Breast epithelium (tissue), 4 donors: ENCODE measurements around the gene OBSCN. TPM values are rescaled to one million over a fixed set of nuclear protein-coding genes. Genes with fewer than 3 reads are reported as not detected.

ENCODE experiments used
- DNase-seq, 2 donors: peaks; one replicate each; pipeline ENCODE4 v3.0.0-alpha.2; 2019; ENCODE audit warnings: low spot score in 2 of 2
- H3K27ac ChIP-seq, 2 donors: fragments of 200-600 bp; sonication (generic) in 1 of 2; one replicate each; pipeline ENCODE4 v1.5.1; 2016 to 2019; ENCODE audit warnings: mild to moderate bottlenecking in 1 of 2
- H3K27me3 ChIP-seq, 2 donors: fragments of 200-600 bp; sonication (generic) in 1 of 2; one replicate each; pipeline versions ENCODE4 v1.5.1 to v1.6.0; 2017 to 2019; ENCODE audit warnings: control low read depth in 1 of 2, mild to moderate bottlenecking in 1 of 2
- H3K36me3 ChIP-seq: fragments of 200-600 bp; one replicate; pipeline ENCODE4 v1.5.1; 2019
- H3K4me1 ChIP-seq, 2 donors: fragments of 200-600 bp; sonication (generic); one replicate each; pipeline ENCODE4 v1.5.1; 2016 to 2019; ENCODE audit warnings: control low read depth in 1 of 2
- H3K4me3 ChIP-seq, 3 donors: fragments of 200-600 bp; sonication (generic); 1 replicate in 2 of 3; 2 replicates in 1 of 3; pipeline ENCODE4 v1.5.1; 2016 to 2019; ENCODE audit warnings: mild to moderate bottlenecking in 3 of 3, moderate library complexity in 2 of 3
- H3K9me3 ChIP-seq, 2 donors: fragments of 200-600 bp; sonication (generic) in 1 of 2; one replicate each; pipeline ENCODE4 v1.5.1; 2016 to 2019; ENCODE audit warnings: control low read depth in 1 of 2
- POLR2A ChIP-seq: fragments of 450-650 bp; IDR thresholded peaks from one replicate; pipeline ENCODE4 v1.6.1; 2016; ENCODE audit warnings: antibody characterized with exemption, mild to moderate bottlenecking, moderate library complexity
- POLR2AphosphoS5 ChIP-seq, 3 donors: sonication (generic); formaldehyde crosslinking; IDR thresholded peaks; one replicate each; pipeline ENCODE4 v1.6.1; 2017; ENCODE audit warnings: antibody characterized with exemption in 3 of 3
- intact Hi-C: fragments of 100-400 bp; cut with DNase I; formaldehyde crosslinking; loops from one replicate; pipeline ENCODE4 v1.15.1; 2023; ENCODE audit warnings: low total_unique reads
- total RNA-seq, 3 donors: library from RNA; depleted of rRNA; stranded (reverse); fragments of >200 nt; gene quantifications; one replicate each; pipeline ENCODE4 v1.1.0, GENCODE V29; 2016
- TF ChIP-seq, protein P1 (sequence below), 3 donors: fragments of 450-650 bp; IDR thresholded peaks; one replicate each; pipeline ENCODE4 v1.5.1; 2016 to 2017; ENCODE audit warnings: antibody characterized with exemption in 3 of 3, mild to moderate bottlenecking in 3 of 3, moderate library complexity in 3 of 3

The OBSCN gene
- total RNA-seq, 3 donors from 2014 or later, result 3.0 to 40.0 (median 27.9) TPM

DNA sequence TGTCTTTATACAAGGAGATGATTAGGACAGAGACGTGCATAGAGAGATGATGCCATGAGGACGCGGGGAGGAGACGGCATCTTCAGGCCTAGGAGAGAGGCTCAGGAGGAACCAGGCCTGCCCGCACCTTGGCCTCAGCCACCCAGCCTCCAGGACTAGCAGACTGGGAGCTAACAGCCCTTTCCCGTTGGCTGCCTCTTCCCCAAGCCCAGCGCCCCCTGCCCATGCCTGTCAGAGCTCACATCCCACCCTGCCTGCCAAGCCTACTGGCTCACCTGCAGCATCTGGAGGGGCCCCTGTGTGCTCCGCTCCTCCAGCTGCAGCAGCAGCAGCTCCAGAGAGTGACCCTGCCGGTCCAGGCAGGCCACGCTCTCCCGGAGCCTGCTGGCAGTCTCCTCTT is 202.8 kb downstream of the OBSCN start:
- TF ChIP-seq POLR2AphosphoS5 (IDR thresholded peaks at IDR 0.05) (no peak), POLR2A (no peak)
- TF ChIP-seq, protein P1, sequence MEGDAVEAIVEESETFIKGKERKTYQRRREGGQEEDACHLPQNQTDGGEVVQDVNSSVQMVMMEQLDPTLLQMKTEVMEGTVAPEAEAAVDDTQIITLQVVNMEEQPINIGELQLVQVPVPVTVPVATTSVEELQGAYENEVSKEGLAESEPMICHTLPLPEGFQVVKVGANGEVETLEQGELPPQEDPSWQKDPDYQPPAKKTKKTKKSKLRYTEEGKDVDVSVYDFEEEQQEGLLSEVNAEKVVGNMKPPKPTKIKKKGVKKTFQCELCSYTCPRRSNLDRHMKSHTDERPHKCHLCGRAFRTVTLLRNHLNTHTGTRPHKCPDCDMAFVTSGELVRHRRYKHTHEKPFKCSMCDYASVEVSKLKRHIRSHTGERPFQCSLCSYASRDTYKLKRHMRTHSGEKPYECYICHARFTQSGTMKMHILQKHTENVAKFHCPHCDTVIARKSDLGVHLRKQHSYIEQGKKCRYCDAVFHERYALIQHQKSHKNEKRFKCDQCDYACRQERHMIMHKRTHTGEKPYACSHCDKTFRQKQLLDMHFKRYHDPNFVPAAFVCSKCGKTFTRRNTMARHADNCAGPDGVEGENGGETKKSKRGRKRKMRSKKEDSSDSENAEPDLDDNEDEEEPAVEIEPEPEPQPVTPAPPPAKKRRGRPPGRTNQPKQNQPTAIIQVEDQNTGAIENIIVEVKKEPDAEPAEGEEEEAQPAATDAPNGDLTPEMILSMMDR (IDR thresholded peaks at IDR 0.05), result no peak
- DNase-seq, result no peak
- Histone ChIP-seq H3K9me3 (no peaks in the 10 kb centered on the region), H3K36me3 (no peaks in the 10 kb centered on the region), H3K27me3 (no peaks in the 10 kb centered on the region), H3K4me1 (peaks cover 3 to 7% of the 10 kb centered on the region in 2 donors), H3K27ac (peak overlapping the region in 1 of 2 donors; percentile 43), H3K4me3 (no peak overlapping the region)
- intact Hi-C loops, result no loop called here

DNA sequence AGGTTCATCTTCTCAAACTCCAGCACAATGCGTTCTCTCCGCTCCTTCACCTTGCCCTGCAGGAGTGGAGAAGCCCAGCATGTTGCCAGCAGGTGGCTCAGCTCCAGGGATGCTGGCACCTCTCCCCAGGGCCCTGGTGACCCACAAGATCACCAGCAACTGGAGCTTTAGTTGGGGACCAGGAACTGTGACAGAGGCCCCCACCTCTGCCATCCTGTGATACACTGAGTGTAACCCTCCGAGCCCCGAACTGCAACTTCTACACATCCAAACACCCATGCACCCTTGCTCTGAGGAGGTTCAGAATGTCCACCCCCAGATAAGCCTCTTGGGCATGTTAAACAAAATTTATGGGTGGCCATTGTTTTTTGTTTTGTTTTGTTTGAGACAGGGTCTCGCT is 203.3 kb downstream of the OBSCN start:
- Histone ChIP-seq H3K4me3 (no peak overlapping the region), H3K27me3 (no peaks in the 10 kb centered on the region), H3K4me1 (peaks cover 0 to 7% of the 10 kb centered on the region in 2 donors), H3K36me3 (no peaks in the 10 kb centered on the region), H3K27ac (no peak overlapping the region), H3K9me3 (no peaks in the 10 kb centered on the region)
- DNase-seq, result no peak
- TF ChIP-seq POLR2AphosphoS5 (IDR thresholded peaks at IDR 0.05) (no peak), POLR2A (no peak)
- TF ChIP-seq, protein P1 (IDR thresholded peaks at IDR 0.05), result no peak
- intact Hi-C loops, result no loop called here

DNA sequence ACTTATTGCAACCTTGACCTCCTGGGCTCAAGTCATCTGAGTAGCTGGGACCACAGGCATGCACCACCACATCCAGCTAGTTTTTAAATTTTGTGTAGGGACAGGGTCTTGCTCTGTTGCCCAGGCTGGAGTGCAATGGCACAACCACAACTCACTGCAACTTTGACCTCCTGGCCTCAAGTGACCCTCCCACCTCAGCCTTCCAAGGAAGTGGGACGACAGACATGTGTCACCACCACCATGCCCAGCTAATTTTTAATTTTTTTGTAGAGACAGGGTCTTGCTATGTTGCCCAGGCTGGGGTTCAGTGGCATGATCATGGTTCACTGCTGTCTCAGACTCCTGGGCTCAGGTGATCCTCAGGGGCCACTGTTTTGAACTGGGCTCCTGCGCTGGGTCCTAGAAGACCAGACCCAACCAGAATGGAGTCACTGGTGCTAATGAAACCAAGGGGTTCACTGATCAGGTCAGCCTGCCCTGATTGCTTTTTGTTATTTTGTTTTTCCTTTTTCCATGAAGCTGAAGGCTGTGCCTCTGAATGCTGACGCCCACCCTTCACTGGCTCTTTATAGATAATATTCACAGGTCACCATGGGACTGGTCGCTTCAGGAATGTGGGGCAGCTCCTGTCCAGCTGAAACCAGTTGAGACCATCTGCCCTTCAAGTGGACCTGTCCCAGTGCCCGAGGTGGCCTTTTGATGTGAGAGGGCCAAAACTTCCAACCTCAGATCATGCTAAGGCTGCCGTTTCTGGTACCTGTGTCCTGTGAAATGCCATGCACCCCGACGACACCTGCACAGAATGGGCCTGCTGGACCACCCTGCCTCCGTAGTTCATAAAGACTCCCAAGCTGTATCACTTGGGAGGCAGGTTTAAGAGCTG is 203.9 kb downstream of the OBSCN start:
- Histone ChIP-seq H3K4me1 (peaks cover 0 to 7% of the 10 kb centered on the region in 2 donors), H3K27me3 (no peaks in the 10 kb centered on the region), H3K9me3 (no peaks in the 10 kb centered on the region), H3K36me3 (no peaks in the 10 kb centered on the region), H3K4me3 (no peak overlapping the region), H3K27ac (no peak overlapping the region)
- no peak for TF ChIP-seq POLR2A
- TF ChIP-seq, protein P1 (IDR thresholded peaks at IDR 0.05), result no peak
- TF ChIP-seq POLR2AphosphoS5 (IDR thresholded peaks at IDR 0.05), result no peak
- intact Hi-C loops, result no loop called here
- no peak for DNase-seq

DNA sequence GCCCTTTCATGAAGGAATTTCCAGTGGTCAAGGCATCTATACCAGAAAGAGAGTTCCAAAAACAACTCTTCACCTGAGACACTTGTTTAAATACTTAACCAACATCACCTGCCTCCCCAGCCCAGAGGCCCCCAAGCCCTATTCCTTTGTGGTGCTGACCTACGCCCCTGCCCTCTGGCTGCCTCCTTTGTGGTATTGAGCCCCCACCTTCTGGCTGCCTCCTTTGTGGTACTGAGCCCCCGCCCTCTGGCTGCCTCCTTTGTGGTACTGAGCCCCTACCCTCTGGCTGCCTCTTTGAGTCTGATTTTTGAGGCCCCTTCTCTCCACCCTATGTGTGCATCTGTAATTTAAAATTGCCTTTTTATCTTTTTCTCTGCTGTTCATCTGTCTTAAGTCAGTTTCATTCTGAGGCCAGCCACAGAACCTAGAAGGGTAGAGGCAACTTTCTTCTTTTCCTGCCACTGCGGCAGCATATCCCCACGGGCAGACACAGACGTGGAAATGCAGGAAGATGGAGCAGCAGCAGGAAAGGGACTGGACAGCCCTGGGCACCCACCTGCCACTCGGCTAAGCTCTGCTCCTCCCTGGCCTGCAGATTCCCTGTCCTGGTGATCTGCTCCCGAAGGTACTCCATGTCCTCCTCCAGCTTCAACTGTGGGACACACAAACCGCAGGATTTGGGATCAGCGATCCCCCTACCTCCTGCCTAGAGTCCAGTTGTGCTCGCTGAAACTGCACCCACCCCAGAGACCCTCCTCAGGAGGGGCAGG is 205.6 kb downstream of the OBSCN start:
- intact Hi-C loops, result no loop called here
- DNase-seq, result no peak
- no peaks in the 10 kb centered on the region for H3K36me3 ChIP-seq
- no peaks in the 10 kb centered on the region for H3K9me3 ChIP-seq
- no peak overlapping the region for H3K4me3 ChIP-seq
- H3K27ac ChIP-seq, result peak overlapping the region in 1 of 2 donors; percentile 17
- no peaks in the 10 kb centered on the region for H3K27me3 ChIP-seq
- H3K4me1 ChIP-seq, result no peaks in the 10 kb centered on the region
- TF ChIP-seq POLR2AphosphoS5 (IDR thresholded peaks at IDR 0.05) (no peak), POLR2A (no peak)
- TF ChIP-seq, protein P1 (IDR thresholded peaks at IDR 0.05), result no peak
